ENCODE results near the gene PC.

PC gene

GRCh38 chr11:66879999-66880398 lies 78.2 kb downstream of the PC start:
- H3K36me3 ChIP-seq = no peaks in the 10 kb centered on the region
- H3K9ac ChIP-seq = peak overlapping the region in 1 of 11 experiments; percentile 37; a peak in 1 of 22 replicates
- peaks cover 0 to 79% (median 18%) of the 10 kb centered on the region in 11 experiments; a peak in 14 of 22 replicates for H4K20me1 ChIP-seq
- H3K4me2 ChIP-seq = peak overlapping the region; percentile 74 to 90 (median 80)
- H3K27me3 ChIP-seq = no peaks in the 10 kb centered on the region
- H3K9me3 ChIP-seq (replicated peaks in 1 of 11) = no peaks in the 10 kb centered on the region
- TF ChIP-seq Cebpa-rat (IDR thresholded peaks at IDR 0.05) = no peak
- H3K4me1 ChIP-seq = peaks cover 45 to 69% (median 57%) of the 10 kb centered on the region in 10 experiments
- no peak overlapping the region for H3K4me3 ChIP-seq
- H3K27ac ChIP-seq = no peak overlapping the region

- no peaks in the 10 kb centered on the region for H3K36me3 ChIP-seq
- H3K4me1 ChIP-seq = peaks cover 50 to 73% (median 61%) of the 10 kb centered on the region in 10 experiments
- peaks cover 0 to 79% (median 18%) of the 10 kb centered on the region in 11 experiments; a peak in 14 of 22 replicates for H4K20me1 ChIP-seq
- no peak for TF ChIP-seq Cebpa-rat (IDR thresholded peaks at IDR 0.05)
- H3K4me2 ChIP-seq = peak overlapping the region; percentile 74 to 90 (median 80); a peak in 20 of 22 replicates
- no peak overlapping the region for H3K4me3 ChIP-seq
- no peaks in the 10 kb centered on the region for H3K27me3 ChIP-seq
- H3K9me3 ChIP-seq (replicated peaks in 1 of 11) = no peaks in the 10 kb centered on the region
- H3K9ac ChIP-seq = peak overlapping the region in 2 of 11 experiments; percentile 24 to 37; a peak in 1 of 22 replicates
- H3K27ac ChIP-seq = no peak overlapping the region
These were observed 78.6 kb downstream of the PC start for GRCh38 chr11:66879583-66879982.

GRCh38 chr11:66879000-66879399 lies 79.2 kb downstream of the PC start:
- Histone ChIP-seq H3K9ac (0 out of 22 replicates have a peak overlapping the region, but pooled peaks of 1 of the 11 experiments have one; percentile 24), H3K27me3 (no peaks in the 10 kb centered on the region), H3K4me3 (no peak overlapping the region), H3K9me3 (replicated peaks in 1 of 11) (no peaks in the 10 kb centered on the region), H4K20me1 (peaks cover 0 to 79% (median 18%) of the 10 kb centered on the region in 11 experiments; a peak in 14 of 22 replicates), H3K27ac (no peak overlapping the region), H3K4me2 (peak overlapping the region in 10 of 11 experiments; percentile 74 to 90 (median 80); a peak in 16 of 22 replicates), H3K36me3 (no peaks in the 10 kb centered on the region), H3K4me1 (peaks cover 55 to 79% (median 66%) of the 10 kb centered on the region in 10 experiments)
- no peak for TF ChIP-seq Cebpa-rat (IDR thresholded peaks at IDR 0.05)

- Histone ChIP-seq H3K4me1 (peaks cover 60 to 80% (median 67%) of the 10 kb centered on the region in 10 experiments), H3K9ac (0 out of 22 replicates have a peak overlapping the region, but pooled peaks of 3 of the 11 experiments have one; percentile 2 to 29 (median 11)), H3K36me3 (no peaks in the 10 kb centered on the region), H4K20me1 (peaks cover 0 to 79% (median 18%) of the 10 kb centered on the region in 11 experiments; a peak in 14 of 22 replicates), H3K4me3 (no peak overlapping the region), H3K27me3 (no peaks in the 10 kb centered on the region), H3K9me3 (replicated peaks in 1 of 11) (no peaks in the 10 kb centered on the region), H3K27ac (no peak overlapping the region), H3K4me2 (peak overlapping the region in 6 of 11 experiments; percentile 6 to 90 (median 80); a peak in 4 of 22 replicates)
- no peak for TF ChIP-seq Cebpa-rat (IDR thresholded peaks at IDR 0.05)
These were observed 79.7 kb downstream of the PC start for GRCh38 chr11:66878474-66878873.

GRCh38 chr11:66877588-66878385 lies 80.4 kb downstream of the PC start:
- H3K4me3 ChIP-seq = no peak overlapping the region
- H3K9ac ChIP-seq = 0 out of 22 replicates have a peak overlapping the region, but pooled peaks of 2 of the 11 experiments have one; percentile 11 to 29
- H3K4me2 ChIP-seq = no peak overlapping the region
- H3K36me3 ChIP-seq = no peaks in the 10 kb centered on the region
- H3K27me3 ChIP-seq = no peaks in the 10 kb centered on the region
- H3K27ac ChIP-seq = no peak overlapping the region
- H4K20me1 ChIP-seq = peaks cover 0 to 76% (median 18%) of the 10 kb centered on the region in 11 experiments; a peak in 14 of 22 replicates
- no peaks in the 10 kb centered on the region for H3K9me3 ChIP-seq (replicated peaks in 1 of 11)
- TF ChIP-seq Cebpa-rat (IDR thresholded peaks at IDR 0.05) = no peak
- H3K4me1 ChIP-seq = peaks cover 60 to 74% (median 66%) of the 10 kb centered on the region in 10 experiments

GRCh38 chr11:66875378-66875777 lies 82.8 kb downstream of the PC start:
- Histone ChIP-seq H4K20me1 (peaks cover 0 to 52% (median 10%) of the 10 kb centered on the region in 11 experiments; a peak in 11 of 22 replicates), H3K4me3 (no peak overlapping the region), H3K4me2 (peak overlapping the region; percentile 45 to 73 (median 67)), H3K4me1 (peaks cover 38 to 52% (median 46%) of the 10 kb centered on the region in 10 experiments), H3K9me3 (replicated peaks in 1 of 11) (no peaks in the 10 kb centered on the region), H3K27me3 (no peaks in the 10 kb centered on the region), H3K36me3 (peaks cover 0 to 17% (median 7%) of the 10 kb centered on the region in 11 experiments; a peak in 11 of 22 replicates), H3K9ac (peak overlapping the region in 8 of 11 experiments; percentile 6 to 53 (median 45); a peak in 8 of 22 replicates), H3K27ac (no peak overlapping the region; a peak in 2 of 22 replicates)
- no peak for TF ChIP-seq Cebpa-rat (IDR thresholded peaks at IDR 0.05)

GRCh38 chr11:66874232-66874631 lies 84.0 kb downstream of the PC start:
- Histone ChIP-seq H3K27ac (no peak overlapping the region), H3K27me3 (no peaks in the 10 kb centered on the region), H3K4me1 (peaks cover 26 to 41% (median 36%) of the 10 kb centered on the region in 10 experiments), H4K20me1 (peaks cover 0 to 40% (median 5%) of the 10 kb centered on the region in 11 experiments; a peak in 9 of 22 replicates), H3K9me3 (replicated peaks in 1 of 11) (no peaks in the 10 kb centered on the region), H3K4me3 (no peak overlapping the region), H3K9ac (peak overlapping the region in 1 of 11 experiments; percentile 48; a peak in 1 of 22 replicates), H3K36me3 (peaks cover 0 to 28% (median 12%) of the 10 kb centered on the region in 11 experiments; a peak in 11 of 22 replicates), H3K4me2 (peak overlapping the region in 9 of 11 experiments; percentile 46 to 73 (median 67); a peak in 14 of 22 replicates)
- no peak for TF ChIP-seq Cebpa-rat (IDR thresholded peaks at IDR 0.05)

- H3K9me3 ChIP-seq (replicated peaks in 1 of 11) = no peaks in the 10 kb centered on the region
- peaks cover 0 to 43% (median 12%) of the 10 kb centered on the region in 11 experiments; a peak in 11 of 22 replicates for H3K36me3 ChIP-seq
- peaks cover 0 to 13% (median 0%) of the 10 kb centered on the region in 11 experiments; a peak in 5 of 22 replicates for H4K20me1 ChIP-seq
- H3K9ac ChIP-seq = 0 out of 22 replicates have a peak overlapping the region, but pooled peaks of 1 of the 11 experiments have one; percentile 8
- TF ChIP-seq Cebpa-rat (IDR thresholded peaks at IDR 0.05) = no peak
- no peak overlapping the region for H3K4me2 ChIP-seq
- H3K27ac ChIP-seq = no peak overlapping the region
- H3K27me3 ChIP-seq = no peaks in the 10 kb centered on the region
- H3K4me1 ChIP-seq = peaks cover 28 to 38% (median 35%) of the 10 kb centered on the region in 10 experiments
- H3K4me3 ChIP-seq = no peak overlapping the region
These were observed 86.7 kb downstream of the PC start for GRCh38 chr11:66871521-66871901.
